Measurements from ENCODE around the gene KCTD15.

KCTD15 gene

GRCh38 chr19:33798681-33799111 lies 2.0 kb downstream of the KCTD15 start:
- no peak for DNase-seq

GRCh38 chr19:33799476-33799875 lies 2.8 kb downstream of the KCTD15 start:
- DNase-seq: no peak

DNA sequence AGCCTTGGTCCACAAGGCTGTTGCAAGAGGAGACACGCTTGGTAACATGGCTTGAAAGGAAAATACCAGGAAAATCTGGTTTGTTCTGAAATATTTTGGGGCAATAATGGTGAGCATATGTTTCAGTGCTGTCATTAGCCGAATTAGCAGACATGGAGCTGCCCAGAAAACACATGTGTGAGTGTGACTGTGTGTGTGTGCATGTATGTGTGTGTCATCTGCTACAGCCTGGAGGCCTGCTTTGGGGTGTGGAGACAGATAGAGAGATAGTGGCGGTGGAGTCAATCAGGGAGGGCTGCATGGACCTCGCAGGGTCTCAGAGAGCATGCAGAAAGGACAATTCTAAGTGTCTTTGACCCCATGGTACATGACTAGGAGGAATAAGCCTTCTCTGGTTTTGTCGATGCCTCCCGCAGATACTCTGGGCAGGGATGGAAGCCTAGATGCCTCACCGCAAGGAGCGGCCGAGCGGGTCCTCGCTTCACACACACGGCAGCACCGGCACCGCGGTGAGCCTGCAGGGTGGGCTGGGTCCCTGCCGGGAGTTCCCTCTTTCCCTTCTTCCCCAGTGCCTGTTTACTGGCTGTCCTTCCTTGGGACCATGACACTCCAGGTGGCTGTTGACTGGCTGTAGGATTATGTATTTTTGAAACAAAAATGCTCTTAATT lies 3.5 kb downstream of the KCTD15 start:
- DNase-seq: no peak

- DNase-seq: no peak
Observed at GRCh38 chr19:33801411-33801810, 4.7 kb downstream of the KCTD15 start.

- no peak for DNase-seq
Observed at GRCh38 chr19:33802001-33802400, 5.3 kb downstream of the KCTD15 start.

- no peak for DNase-seq
Observed at GRCh38 chr19:33802801-33803200, 6.1 kb downstream of the KCTD15 start.

- DNase-seq: no peak
Observed at GRCh38 chr19:33803383-33803782, 6.7 kb downstream of the KCTD15 start.

DNA sequence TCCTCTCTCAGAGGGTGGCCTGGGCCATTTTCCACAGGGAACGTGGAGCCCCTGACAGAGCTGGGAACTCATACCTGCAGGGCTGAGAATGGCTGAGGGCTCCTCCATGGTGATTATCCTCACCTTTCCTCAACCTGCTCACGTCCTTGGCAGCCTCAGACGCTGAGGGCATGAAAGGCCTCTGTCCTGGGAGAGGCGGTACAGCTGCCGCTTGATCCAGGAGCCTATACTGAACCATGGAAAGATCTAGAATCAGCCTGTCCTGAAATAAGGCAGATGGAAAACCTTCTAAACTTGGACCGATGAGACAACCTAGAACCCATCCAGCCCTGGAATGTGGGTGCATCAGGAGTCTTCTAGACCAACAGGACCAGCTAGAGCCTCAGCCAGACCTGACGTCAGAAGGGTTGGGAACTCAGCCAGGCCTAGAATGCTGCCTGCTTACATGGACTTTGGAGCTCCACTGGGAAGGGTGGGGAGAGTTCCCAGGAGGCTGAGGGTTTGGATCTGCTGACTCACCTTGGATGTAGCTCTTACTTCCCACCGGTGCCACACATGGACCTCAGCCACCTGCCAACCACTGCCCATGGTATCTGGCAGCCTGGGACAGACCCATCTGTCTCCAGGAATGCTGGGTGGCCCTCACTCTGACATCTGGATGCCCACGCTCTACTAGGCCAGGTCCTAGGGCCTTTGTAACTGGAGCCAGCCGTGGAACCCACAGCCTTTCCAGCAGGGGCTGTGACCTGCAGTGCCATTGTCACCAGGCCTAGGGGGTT lies 7.5 kb downstream of the KCTD15 start:
- no peak for DNase-seq

DNA sequence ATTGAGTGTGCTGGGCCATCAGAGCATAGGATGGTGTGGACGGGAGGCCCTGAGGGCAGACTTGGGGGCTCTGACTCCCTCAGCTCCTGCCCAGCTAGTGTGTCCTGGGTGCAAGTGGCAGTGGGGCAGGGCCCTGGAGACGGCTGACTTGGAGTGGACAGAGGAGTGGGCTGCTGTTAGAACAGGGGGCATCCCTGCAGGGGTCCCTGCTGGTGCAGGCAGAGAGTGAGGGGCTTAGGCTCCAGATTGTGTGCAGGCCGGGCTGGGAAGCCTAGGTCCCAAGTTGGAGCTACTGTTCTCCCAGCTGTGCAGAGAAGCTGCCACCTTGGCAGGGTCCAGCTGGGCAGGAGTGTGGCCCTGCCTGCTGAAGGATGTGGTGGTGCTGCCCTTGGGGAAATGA lies 8.6 kb downstream of the KCTD15 start:
- DNase-seq: no peak

- DNase-seq: no peak
Observed at GRCh38 chr19:33805840-33806433, 9.3 kb downstream of the KCTD15 start.

DNA sequence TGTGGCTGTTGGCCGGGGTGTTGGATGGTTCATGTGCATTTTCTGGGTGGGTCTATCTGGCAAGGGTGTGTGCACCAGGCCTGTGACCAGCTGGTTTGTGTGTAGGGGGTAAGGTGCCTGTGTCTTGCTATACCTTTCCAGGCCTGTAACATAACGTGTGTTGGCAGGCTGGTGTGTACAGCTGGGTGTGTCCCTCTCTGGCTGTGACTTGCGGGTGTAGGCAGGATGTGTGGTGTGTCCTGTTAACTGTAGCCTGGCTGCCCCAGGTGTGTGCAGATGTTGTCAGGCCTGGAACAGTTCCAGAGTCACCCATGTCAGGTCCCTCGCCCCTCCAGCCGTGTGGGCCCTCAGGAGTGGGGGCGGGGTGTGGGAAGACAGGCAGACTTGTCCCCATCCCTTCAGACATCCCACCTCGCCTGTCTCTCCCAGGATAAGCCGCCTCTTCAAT lies 9.8 kb downstream of the KCTD15 start:
- DNase-seq: no peak

DNA sequence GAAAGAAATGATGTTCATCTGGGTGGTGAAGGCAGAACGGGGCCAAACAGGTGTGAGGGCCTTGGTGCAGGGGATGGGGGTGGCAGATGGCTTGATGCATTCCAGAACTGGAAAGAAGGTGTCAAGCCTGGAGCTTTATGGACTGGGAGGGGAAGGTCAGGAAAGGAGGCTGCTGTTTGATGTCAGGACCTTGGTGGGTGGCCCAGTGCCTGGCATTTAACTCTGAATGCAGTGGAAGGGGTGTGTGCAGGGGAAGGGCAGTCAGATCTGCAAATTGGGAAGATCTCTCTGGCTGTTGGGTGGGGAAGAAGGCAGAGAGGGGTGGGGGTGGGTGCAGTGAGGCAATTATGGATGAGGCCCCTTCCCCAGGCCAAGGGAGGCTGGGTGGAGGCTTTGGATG lies 11.7 kb downstream of the KCTD15 start:
- DNase-seq: no peak

- DNase-seq: no peak
Observed at GRCh38 chr19:33809960-33810359, 13.3 kb downstream of the KCTD15 start.

GRCh38 chr19:33810821-33811220 lies 14.2 kb downstream of the KCTD15 start:
- DNase-seq: no peak

DNA sequence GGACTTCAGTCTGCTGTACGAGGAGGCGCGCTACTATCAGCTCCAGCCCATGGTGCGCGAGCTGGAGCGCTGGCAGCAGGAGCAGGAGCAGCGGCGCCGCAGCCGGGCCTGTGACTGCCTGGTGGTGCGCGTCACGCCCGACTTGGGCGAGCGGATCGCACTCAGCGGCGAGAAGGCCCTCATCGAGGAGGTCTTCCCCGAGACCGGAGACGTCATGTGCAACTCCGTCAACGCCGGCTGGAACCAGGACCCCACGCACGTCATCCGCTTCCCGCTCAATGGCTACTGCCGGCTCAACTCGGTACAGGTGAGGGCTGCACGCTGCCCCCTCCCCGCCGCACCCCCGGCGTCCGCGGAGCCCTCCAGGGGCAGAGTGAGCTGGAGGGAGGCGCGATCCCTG lies 14.6 kb downstream of the KCTD15 start:
- DNase-seq: no peak

DNA sequence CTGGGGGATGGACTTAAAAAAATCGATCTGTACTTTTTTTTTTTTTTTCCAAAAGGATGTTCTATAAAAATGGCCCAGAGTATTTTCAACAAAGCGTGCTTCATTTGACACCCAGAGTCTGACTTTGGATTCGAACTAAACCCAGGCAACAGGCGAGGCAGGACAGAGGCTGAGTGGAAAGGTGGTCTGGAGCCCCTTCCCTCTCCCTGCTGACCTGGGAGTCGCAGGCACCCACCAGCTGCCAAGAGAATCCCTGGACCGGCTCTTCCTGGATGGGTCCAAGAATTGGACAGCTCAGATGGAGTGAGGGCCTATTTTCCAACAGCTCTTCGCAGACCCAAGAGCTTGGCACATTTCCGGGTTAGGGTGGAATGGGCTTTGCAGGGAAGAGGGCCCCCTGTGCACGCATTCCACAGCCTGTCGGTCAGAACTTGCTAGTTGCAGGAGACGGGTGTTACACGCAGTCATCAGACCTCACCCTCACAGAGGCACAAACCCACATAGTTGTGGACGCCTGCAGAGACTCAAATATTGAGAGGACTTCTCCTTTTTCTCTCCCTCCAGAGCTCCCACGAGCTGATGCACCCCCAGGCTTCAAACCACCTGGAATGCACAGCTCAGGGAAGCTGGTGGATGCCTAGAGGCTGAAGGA lies 15.2 kb downstream of the KCTD15 start:
- no peak for DNase-seq

DNA sequence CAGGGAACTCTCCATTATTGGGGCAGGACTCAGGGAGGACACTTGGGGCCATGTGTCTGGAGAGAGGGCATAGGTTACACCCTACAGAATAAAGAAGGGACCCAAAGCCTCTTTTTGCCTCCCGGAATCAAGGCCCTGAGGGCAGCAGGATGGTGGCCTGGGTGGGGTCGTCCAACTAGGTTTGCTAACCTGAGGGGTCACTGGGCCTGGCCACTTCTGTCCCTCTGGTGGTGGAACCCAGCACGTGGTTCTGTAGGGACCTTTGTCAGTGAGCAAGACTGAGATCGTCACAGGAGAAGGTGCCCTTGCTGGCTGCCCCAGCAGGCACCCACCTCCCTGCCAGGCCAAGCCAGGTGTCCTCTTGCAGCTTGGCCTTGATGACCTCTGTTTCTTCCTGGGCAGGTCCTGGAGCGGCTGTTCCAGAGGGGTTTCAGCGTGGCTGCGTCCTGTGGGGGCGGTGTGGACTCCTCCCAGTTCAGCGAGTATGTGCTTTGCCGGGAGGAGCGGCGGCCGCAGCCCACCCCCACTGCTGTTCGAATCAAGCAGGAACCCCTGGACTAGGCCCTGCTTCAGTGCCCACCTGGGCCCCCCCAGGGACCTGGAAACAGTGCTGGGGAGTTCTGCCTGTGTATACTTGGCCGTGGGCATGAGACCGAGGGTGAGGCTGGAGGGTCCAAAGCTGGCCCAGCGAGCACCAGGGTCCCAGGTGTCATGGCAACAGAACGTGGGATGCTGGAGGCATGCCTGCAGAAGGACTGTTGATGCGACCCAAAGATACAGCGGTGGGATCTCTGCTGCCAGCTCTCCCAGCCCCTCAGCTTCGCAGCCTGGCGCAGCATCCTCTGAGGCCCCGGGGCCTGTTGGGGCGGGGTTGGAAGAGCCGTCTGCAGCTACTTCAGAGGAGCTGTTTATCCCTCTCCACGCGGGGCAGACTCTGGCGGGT lies 16.0 kb downstream of the KCTD15 start:
- DNase-seq: no peak

DNA sequence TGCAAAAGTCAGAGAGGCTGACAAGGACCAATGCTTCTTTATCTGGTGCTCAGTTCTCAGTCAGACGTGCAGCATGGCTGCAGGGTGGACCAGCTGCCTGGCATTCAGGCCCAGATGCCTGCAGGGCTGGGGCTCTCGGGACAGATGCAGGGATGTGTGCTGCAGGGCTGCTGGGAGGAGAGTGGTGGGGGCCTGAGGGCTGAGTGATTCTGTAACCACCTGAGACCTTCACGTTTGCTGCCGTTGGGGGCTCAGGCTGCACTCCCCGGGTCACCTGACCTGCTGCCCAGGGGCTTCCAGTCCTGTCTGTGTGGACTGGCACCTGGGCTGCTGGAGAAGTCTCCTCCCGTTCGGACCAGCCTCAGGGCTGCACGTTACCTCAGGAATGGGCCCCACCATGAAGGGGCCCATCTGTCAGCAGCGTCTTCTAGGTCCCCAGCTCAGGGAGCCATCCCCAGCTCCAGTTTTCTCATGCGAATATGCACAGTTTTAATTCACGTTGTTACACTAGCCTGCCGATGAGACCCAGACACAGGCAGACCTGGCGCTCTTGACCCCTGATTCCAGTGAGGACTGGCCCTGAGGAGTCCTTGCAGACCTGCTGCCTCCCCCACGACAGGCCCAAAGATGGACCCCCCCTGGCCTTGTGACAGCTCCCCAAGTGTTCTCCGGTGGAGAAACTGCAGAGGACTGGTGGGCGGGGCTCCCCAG lies 16.9 kb downstream of the KCTD15 start:
- DNase-seq: no peak

- no peak for DNase-seq
Observed at GRCh38 chr19:33814181-33815165, 17.8 kb downstream of the KCTD15 start.
